ENCODE data around the gene CLBA1.

DNA sequence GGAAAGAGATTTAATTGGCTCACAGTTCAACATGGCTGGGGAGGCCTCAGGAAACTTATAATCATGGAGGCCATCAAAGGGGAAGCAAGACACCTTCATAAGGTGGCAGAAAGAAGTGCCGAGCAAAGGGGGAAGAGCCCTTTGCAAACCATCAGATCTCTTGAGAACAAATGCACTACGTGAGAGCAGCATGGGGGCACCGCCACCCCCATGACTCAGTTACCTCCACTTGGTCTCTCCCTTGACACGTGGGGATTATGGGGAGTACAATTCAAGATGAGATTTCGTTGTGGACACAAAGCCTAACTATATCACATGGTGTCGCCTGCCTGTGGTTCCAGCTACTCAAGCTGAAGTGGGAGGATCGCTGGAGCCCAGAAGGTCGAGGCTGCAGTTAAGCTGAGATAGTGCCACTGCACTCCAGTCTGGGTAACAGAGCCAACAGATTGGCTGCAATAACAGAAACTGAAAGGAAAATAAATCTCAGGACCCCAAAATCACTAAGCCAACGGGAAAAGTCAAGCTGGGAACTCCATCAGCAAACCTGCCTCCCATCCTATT is 45.3 kb downstream of the CLBA1 start:
- TF ChIP-seq REST (IDR thresholded peaks at IDR 0.05; ENCODE audit: borderline replicate concordance) = no peak
- TF ChIP-seq REST (CRISPR knock-in tag; IDR thresholded peaks at IDR 0.05; ENCODE audit: low read depth) = no peak
- TF ChIP-seq FOXA1 (IDR thresholded peaks at IDR 0.05; ENCODE audit: borderline replicate concordance) = no peak
- no peak for TF ChIP-seq PURB (CRISPR knock-in tag; IDR thresholded peaks at IDR 0.05; ENCODE audit: low read depth)
- TF ChIP-seq KDM1A (IDR thresholded peaks at IDR 0.05) = no peak
- no peak for TF ChIP-seq MEIS2 (IDR thresholded peaks at IDR 0.05; ENCODE audit: partially characterized antibody)
- no peak for TF ChIP-seq POLR2A (conservative IDR thresholded peaks at IDR 0.05)

Data from K562 (cell line).